ENCODE measurements around the gene SCTR. TPM values are rescaled to one million over a fixed set of nuclear protein-coding genes. Genes with fewer than 3 reads are reported as not detected.

The SCTR gene
- total RNA-seq, 1 donor from 2014 or later: 33.1 TPM

- DNase-seq (ENCODE audit: low spot score, unreplicated experiment): no peak
- Mint-ChIP-seq H3K27me3 (peaks cover 3% of the 10 kb centered on the region), H3K36me3 (ENCODE audit: insufficient read depth) (no peaks in the 10 kb centered on the region), H3K4me1 (ENCODE audit: low read depth) (no peaks in the 10 kb centered on the region), H3K4me3 (ENCODE audit: low read depth) (no peak overlapping the region), H3K9me3 (ENCODE audit: low read depth) (no peaks in the 10 kb centered on the region), H3K27ac (no peak overlapping the region)
- TF ChIP-seq, protein P1, sequence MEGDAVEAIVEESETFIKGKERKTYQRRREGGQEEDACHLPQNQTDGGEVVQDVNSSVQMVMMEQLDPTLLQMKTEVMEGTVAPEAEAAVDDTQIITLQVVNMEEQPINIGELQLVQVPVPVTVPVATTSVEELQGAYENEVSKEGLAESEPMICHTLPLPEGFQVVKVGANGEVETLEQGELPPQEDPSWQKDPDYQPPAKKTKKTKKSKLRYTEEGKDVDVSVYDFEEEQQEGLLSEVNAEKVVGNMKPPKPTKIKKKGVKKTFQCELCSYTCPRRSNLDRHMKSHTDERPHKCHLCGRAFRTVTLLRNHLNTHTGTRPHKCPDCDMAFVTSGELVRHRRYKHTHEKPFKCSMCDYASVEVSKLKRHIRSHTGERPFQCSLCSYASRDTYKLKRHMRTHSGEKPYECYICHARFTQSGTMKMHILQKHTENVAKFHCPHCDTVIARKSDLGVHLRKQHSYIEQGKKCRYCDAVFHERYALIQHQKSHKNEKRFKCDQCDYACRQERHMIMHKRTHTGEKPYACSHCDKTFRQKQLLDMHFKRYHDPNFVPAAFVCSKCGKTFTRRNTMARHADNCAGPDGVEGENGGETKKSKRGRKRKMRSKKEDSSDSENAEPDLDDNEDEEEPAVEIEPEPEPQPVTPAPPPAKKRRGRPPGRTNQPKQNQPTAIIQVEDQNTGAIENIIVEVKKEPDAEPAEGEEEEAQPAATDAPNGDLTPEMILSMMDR (IDR thresholded peaks at IDR 0.05; ENCODE audit: unreplicated experiment): no peak
Measured at GRCh38 chr2:119402645-119403560, 121.4 kb downstream of the SCTR start.

GRCh38 chr2:119402106-119402505 is 122.2 kb downstream of the SCTR start:
- no peaks in the 10 kb centered on the region for H3K9me3 Mint-ChIP-seq (ENCODE audit: low read depth)
- DNase-seq (ENCODE audit: low spot score, unreplicated experiment): no peak
- H3K27ac Mint-ChIP-seq: no peak overlapping the region
- TF ChIP-seq, protein P1 (IDR thresholded peaks at IDR 0.05; ENCODE audit: unreplicated experiment): no peak
- H3K4me1 Mint-ChIP-seq (ENCODE audit: low read depth): no peaks in the 10 kb centered on the region
- H3K4me3 Mint-ChIP-seq (ENCODE audit: low read depth): no peak overlapping the region
- no peaks in the 10 kb centered on the region for H3K36me3 Mint-ChIP-seq (ENCODE audit: insufficient read depth)
- H3K27me3 Mint-ChIP-seq: peaks cover 3% of the 10 kb centered on the region

- DNase-seq (ENCODE audit: low spot score, unreplicated experiment): no peak
- H3K4me1 Mint-ChIP-seq (ENCODE audit: low read depth): no peaks in the 10 kb centered on the region
- no peaks in the 10 kb centered on the region for H3K9me3 Mint-ChIP-seq (ENCODE audit: low read depth)
- H3K27ac Mint-ChIP-seq: no peak overlapping the region
- H3K4me3 Mint-ChIP-seq (ENCODE audit: low read depth): no peak overlapping the region
- H3K27me3 Mint-ChIP-seq: peaks cover 3% of the 10 kb centered on the region
- TF ChIP-seq, protein P1 (IDR thresholded peaks at IDR 0.05; ENCODE audit: unreplicated experiment): no peak
- H3K36me3 Mint-ChIP-seq (ENCODE audit: insufficient read depth): no peaks in the 10 kb centered on the region
Measured at GRCh38 chr2:119397196-119397595, 127.1 kb downstream of the SCTR start.

DNA sequence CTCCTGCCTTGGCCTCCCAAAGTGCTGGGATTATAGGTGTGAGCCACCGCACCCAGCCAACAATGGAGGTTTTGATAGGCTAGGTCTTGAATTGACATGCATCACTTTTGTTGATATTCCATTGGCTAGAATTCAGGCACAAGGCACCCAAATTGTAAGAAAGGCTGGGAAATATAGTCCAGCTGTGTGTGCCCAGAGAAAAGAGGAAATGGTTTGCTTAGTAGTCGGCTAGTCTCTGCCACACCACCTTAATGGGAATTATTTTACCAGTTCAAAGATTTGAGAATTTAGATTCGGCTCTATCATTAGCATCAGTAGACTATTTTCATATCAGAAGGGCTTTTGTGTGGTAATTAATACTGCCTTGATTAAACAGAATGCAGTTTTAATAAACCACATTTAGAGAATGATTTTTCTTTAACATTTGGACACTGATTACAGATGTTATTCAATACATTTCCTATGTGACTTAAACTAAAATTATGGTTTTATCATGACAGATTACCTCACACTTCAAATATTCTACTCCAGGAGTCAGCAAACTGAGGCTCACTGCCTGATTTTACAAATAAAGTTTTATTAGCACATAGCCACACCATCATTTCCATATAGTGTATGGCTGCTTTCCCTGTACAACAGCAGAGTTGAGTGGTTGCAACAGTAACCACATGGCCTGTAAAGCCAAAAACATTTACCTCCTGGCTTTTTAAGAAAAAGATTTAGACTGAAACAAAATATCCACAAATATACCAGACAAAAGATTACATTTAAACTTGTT is 130.1 kb downstream of the SCTR start:
- H3K36me3 Mint-ChIP-seq (ENCODE audit: insufficient read depth): no peaks in the 10 kb centered on the region
- no peak overlapping the region for H3K4me3 Mint-ChIP-seq (ENCODE audit: low read depth)
- no peaks in the 10 kb centered on the region for H3K9me3 Mint-ChIP-seq (ENCODE audit: low read depth)
- TF ChIP-seq, protein P1 (IDR thresholded peaks at IDR 0.05; ENCODE audit: unreplicated experiment): no peak
- H3K4me1 Mint-ChIP-seq (ENCODE audit: low read depth): no peaks in the 10 kb centered on the region
- no peak overlapping the region for H3K27ac Mint-ChIP-seq
- H3K27me3 Mint-ChIP-seq: no peaks in the 10 kb centered on the region
- no peak for DNase-seq (ENCODE audit: low spot score, unreplicated experiment)

Other genes starting within 250 kb of the SCTR start
- gene C2orf76, start 157.6 kb downstream of the SCTR start, total RNA-seq: 8.4 and 10.9 TPM in 2 replicates
- gene DBI, start 157.5 kb downstream of the SCTR start, total RNA-seq: 144 and 156 TPM in 2 replicates
- gene TMEM37, start 92.6 kb downstream of the SCTR start, total RNA-seq: 17.4 and 18.9 TPM in 2 replicates
- 33.0 and 37.4 TPM in 2 replicates for gene CFAP221, start 20.0 kb upstream of the SCTR start, total RNA-seq
- 22.5 and 23.1 TPM in 2 replicates for gene TMEM177, start 154.7 kb upstream of the SCTR start, total RNA-seq
- gene PTPN4, start 235.4 kb upstream of the SCTR start, total RNA-seq: 54.2 and 59.1 TPM in 2 replicates

All from progenitor cell of endocrine pancreas (in vitro differentiated cells).